ENCODE results near the gene MAP4K4.

- TF ChIP-seq GATA2 (IDR thresholded peaks at IDR 0.05; ENCODE audit: low read depth, low read length) (no peak), GATA3 (IDR thresholded peaks at IDR 0.05; ENCODE audit: low read depth, low read length) (no peak)
Observed at GRCh38 chr2:101823859-101824258, 126.4 kb downstream of the MAP4K4 start.

Measured in SH-SY5Y (cell line).